GM21619 (cell line): ENCODE data around the gene MCC.

Experiments used
- ATAC-seq: cut with Tn5 transposase; IDR thresholded peaks from one replicate; pipeline ENCODE4 v1.9.1; 2021; ENCODE audit not compliant: unreplicated experiment

MCC gene

DNA sequence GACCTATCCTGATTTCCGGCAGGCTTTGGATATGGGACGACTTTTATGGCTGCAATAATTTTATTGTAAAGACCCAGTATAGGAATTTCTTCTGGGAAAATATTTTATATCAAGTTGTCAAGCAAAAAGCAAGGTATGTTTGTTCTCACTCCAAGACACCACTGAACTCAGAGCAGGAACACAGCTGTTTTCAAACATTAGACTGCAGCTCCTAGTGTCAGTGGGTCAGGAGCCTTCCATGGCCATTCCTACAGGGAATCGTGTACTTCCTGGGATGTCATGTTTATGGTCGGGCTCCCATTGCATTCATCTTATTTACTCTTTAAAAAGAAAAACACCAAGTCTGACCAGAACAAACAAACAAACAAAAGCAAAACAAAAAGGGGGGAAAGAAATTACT lies 278.8 kb downstream of the MCC start:
- ATAC-seq: no peak

DNA sequence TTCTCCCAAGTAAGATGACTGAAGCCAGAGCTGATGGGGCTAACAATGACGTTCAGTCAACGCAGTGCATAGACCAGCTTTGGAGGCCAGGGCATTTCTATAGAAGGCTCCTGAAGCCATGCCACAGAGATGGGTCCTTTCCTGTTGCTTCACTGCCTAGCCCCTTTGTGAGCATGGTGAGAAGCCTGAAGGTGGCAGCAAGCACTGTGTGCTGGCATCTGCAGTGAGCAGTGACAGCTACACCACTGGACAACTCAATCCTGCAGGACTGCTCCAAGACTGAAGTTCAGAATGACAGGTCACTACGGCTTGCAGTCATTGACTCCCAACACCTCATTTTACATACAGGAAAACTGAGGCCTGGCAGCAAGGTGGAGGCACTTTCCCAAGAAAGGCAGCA lies 282.4 kb downstream of the MCC start:
- ATAC-seq: no peak

DNA sequence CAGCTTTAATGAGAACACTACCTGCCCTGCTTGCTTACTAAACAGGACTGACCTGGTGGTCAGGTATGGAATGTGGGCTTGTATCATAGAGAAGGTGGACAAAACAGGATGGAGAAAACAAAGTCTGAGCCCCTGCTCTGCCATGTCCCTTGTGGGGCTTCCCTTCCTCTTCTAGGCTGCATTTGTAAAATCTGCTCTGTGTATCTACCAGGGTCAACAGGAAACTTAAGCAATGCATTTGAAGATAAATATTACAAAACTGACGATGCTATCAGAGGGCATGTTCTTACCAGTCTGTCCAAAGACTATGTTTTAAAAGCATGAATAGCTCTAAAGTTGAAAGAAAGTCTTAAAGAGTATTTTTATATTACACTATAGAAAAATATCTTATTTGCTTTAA lies 282.9 kb downstream of the MCC start:
- no peak for ATAC-seq

DNA sequence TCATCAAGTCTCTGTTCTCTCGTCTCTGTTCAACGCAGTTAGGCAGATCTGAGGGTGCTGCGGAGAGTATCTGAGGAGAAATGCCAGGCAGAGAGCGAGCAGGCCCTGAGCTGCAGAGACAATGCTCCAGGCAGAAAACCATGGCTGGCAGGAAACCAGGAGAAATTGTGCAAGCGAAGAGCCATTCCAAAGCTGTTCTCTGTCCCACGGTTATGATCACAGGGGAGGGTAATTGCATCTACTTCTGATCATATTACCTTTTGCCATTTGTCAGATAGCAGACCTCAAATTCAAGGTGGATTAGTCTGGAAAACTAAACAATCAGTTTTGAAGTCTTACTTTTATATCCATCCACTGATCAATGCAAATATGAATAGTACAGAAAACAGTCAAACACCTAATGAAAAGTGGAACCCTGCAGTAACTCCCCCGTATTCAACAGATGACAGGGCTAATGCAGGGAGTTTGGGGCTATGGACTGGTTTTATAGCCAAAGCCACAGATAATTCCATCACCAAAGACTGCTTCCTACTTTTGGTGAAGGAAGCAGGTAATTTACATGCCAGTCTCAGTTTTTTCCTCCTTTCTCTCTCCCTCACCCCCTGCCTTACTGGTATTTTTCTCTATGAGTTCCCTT lies 283.6 kb downstream of the MCC start:
- no peak for ATAC-seq

DNA sequence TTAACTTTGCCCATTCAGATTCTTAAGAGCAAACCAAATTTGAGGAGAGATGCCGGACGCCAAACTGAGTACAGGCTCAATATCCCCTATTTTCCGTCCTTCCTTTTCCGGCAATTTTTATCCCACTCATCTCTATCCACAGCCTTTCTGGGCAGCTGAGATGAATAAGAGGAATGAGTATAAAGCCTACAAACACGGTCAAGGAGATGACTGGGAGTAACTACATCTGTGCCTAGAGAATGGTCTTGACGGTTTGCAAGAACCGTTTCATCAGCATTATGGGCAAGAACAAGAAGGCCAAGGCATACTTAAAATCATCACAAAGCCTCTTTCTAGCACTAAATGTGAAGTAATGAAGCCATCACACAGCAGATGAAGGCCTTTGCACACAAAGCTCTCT lies 284.3 kb downstream of the MCC start:
- no peak for ATAC-seq

DNA sequence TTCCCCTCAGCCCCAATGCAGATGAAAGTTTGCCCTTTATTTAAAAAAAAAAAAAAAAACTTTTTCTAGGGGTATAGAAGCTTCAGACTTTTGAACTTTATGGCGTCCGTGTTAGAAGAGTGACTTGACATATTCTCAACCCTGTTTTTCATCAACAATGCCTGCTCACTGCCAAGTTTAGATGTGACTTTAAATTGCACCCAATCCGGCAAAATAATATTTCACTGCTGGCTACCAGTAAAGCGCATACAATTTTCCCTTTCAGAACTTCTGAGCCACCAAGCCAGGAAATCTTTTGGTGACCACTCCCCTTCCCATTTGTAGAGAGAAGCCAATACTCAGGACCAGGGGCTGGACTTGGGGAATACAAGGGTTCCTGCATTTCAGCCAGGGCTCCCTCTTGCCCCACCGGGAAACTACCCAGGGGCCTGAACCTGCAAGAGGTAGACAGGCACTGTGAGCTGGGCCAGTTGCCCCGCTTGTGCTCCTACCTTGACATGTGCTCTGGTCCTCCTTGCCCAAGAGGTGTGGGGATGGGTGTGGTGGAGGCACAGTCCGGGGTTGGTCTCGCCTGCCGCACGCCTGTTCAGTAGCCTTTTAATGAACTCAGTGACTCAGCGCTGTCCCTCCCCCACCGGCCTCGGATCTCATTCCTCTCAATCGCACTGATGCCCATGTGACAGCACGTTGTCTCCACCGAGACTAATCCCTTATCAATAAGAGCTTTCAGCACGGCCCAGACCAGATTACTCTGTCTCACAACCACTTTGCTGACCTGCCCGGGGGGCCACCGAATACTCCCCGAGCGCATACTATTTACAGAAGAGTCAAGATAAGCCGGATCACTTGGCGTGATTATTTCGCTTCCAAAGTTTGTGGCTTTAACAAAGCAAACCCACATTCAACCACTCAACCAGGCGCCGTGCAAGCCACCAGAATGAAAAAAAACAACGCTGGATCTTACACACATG lies 285.2 kb downstream of the MCC start:
- ATAC-seq: no peak

DNA sequence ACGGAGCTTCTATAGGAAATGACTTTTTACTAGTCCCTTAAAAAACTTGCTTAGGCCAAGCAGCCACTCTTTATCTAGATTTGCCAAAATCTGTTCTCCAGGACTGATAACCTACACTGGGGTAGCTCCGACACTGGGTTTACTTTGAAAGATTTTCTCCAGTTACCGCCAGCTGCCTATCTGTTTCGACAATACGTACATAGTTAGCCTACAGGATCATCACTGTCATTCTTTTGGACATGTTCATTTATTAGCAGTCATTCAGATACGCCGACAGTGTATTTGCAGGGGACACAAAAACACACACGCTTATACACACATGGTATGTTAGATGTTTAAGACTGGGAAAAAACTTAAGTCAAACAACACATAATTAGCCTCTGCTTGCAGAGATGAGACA lies 286.0 kb downstream of the MCC start:
- ATAC-seq: no peak

DNA sequence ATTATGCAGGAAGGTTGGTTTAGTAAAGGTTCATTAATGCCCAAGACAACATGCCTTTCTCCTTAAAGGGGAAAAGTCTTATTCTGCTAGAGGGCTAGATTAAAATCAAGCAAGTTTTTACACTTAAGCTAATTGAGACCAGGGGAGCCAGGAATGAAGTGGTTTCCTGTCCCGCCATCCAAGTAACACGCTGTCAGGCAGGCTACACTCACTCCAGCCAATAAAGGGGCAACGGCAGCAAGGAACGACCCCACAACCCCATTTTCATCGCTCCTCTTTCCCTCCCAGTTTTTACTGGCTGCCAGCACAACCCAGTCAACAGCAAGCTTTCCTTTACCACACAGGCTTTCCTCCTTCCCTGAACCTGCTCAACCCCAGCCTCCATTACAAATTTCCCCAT lies 286.5 kb downstream of the MCC start:
- no peak for ATAC-seq

DNA sequence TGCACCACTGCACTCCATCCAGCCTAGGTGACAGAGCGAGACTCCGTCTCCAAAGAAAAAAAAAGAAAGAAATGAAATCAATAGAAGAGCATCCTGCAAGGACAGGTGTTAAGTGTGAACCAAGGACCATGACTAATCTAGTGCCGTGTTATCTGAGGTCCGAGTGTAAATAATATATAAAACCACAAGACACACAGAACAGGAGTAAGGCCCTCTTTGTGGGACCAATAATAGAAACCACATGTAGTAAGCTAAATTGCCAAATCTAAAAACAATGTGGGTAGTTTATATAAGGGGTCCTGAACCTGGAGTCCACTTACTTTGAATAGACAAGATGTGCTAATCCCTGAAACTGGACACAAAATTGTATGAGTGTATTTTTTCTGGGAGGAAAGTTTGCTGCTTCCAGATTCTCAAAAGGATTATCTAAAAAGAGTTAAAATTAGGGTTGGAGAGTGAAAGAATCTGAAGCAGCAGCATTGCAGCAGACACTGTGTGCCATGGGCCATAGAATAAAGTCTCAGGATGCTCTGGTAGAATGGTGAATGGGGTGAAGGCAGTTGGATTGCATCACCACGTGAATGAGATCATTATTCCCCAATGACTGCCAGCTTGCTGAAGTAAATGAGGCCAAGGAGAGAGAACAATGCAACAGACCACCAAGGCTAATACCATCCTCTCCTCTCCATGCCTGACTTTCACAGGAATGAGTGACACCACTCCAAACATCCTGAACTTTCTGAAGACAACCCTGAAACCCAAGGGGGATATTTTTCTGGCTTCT lies 288.9 kb downstream of the MCC start:
- no peak for ATAC-seq

DNA sequence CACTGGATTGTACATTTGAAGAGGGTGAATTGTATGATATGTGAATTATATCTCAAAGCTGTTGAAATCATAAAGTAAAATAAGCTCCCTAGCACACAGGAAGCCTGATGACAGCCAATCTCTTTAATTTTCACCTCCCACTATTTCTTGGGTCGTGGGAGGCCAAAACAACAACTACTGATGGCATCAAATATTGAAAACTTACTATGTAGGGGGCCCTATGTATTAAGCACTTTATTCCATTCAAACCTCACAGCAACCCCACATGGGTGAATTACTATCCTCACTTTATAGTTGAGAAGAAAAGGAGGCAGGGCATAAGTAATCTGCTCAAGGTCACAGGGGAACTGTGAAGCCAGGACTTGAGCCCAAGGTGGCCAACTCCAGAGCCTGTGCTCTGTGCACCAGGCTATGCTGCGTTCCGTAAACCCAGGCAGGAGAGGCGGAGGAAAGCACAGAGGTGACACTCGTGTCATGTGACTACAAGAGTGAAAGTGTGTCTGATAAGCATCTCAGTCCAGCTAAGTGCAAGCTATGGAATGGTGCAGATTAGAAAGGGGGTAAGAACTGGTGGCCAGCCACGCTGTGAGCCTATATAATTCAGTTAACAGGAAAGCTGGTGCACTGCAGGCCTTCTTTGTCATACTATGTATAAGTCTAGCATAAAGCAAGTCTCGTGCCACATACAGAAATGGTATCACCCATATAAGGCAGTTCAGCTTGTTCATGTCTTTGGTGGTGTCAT lies 290.6 kb downstream of the MCC start:
- ATAC-seq: no peak

DNA sequence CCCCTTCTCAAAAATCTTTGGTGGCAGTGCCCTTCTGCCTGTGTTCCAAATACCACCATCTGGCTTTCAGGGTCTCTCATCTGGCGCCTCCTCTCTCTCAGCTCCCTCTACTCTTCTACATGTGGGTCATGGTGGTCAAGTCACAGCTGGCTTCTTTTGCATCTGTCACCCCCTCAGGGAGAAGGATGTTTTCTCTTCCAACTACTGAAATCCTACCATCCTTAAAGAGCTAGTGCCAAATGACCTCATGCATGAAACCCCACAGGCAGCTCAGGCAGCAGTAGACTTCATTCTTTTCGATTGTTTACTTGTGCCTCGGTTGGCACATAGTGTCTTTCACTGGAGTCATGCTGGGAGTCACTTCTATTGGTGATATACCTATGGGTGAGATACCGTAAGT lies 292.5 kb downstream of the MCC start:
- ATAC-seq: no peak

DNA sequence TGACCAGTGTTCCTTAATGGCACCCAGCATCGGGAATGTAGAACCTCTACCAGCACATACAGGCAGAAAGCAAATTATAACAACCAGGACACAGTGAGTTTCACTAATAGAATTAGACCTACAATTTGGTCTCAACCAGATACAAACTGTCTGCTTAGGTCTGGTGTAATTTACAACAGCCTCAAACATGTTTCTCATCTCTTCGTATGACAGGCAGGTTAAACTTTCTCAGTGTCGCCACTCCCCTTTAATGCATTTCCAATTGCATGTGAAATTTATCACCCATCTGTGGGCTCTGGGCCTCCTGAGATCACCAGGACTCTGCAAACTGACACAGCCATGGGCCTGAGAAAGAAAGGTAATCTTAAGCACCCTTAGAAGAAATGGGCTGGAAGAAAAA lies 293.0 kb downstream of the MCC start:
- no peak for ATAC-seq

DNA sequence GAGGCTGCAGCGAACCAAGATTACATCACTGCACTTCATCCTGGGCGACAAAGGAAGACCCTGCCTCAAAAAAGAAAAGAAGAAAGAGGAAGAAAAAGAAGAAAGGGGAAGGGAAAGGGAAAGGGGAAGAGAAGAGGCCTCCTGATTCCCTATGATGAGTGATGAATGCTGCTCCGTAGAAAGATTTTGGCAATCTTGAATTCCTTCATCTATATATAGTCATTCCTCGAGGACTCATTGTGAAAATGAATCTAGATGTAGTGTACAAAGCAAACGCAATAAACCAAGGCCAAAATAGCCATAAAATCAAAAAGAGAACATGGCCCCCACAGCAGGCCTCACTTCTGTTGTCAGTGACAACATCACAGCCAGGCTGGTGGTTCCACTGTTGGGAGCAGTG lies 293.7 kb downstream of the MCC start:
- ATAC-seq: no peak

DNA sequence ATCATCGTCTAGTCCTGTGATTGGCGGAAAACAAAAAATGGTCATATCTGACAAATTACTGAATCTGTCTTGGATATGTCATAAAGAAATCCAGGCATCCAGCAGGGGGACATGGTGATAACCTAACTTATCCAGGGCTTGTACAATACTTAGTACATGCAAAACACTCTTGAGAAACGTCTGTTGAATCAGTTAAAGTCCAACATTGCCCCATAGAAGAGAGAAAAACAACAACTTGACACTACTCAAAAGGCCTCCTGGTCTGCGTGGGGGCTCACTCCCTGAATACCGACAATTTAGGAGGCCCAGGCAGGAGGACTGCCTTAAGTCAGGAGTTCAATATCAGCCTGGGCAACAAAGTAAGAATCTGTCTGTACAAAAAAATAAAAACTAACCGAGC lies 294.1 kb downstream of the MCC start:
- ATAC-seq: no peak

DNA sequence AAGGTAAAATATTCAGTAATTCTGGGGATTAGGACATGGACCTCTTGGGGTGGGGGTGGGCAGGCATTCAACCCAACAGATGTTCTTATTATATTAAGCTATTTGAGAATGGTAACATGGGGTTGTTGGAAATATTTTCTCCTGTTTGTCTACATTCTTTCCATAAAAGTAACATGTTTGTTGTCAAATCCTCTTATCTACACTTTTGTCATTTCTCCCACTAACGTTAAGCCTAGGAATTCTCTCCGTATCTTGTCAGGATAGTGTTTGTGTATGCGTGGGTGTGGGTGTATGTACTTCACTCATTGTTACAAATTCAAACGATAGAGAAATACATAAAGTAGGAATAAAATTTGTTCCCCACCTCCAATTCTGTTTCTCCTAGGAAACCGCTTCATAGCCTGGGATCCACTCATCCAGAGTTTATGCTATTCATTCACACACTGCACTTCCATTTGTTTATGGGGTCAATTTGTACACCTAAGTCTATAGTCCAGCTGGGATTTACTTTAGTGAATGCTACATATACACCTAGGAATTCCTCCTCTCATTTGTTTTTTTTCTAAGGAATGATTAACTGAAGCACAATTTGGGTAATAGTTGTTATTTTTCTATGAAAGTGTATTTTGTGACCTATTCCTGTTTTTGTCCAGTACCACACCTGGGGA lies 294.8 kb downstream of the MCC start:
- no peak for ATAC-seq

DNA sequence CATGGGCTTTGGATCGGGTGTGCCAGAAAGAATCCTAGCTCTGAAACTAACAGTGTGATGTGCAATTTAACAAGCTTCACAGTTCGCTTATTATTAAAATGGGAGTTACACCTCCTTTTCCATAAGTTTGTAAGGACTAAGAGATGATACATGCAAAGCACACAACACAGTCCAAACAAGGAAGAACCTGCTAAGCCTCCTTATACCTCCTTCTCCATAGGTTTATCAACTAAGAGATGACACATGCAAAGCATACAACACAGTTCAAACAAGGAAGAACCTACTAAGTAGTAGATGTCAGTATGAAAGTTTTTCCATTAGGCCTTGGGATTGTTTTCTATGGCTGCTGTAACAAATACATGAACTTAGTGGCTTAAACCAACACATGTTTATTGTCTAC lies 295.7 kb downstream of the MCC start:
- ATAC-seq: no peak

DNA sequence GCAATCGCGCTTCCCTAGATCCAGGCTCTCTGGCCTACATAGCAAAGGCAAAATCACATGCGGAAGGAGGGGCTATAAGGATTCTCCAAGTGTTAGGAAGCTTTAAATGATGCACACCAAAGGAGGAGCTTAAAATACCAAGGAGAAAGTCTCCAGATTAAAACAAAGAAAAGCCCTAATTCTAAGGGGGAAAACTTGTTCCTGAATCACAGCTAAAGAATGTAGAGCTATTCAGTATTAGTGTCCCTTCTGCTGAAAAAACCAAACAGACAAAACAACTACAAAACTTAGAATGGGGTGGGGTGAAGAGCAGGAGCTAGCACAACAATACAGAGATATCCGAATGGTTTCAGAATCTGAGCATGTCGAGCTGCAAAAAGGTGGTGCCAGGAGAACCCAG lies 297.9 kb downstream of the MCC start:
- ATAC-seq: no peak

DNA sequence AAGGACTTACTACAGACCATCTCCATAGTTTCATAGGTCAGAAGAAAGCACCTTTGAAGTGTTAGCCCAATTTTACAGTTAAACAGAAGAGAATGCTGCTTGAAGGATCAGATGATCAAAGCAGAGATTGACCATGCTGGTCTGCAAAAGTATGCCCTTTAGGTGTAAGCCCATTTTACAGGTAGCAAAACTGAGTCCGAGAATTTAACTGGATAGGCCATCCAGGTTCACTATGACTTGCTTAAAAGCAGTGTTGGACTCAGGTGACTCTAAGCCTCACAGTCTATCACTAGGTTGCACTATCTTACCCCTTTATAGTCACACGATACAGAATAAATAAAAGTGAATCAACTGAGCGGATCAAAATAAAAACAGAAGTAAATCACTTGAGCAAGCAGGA lies 299.0 kb downstream of the MCC start:
- ATAC-seq: no peak

DNA sequence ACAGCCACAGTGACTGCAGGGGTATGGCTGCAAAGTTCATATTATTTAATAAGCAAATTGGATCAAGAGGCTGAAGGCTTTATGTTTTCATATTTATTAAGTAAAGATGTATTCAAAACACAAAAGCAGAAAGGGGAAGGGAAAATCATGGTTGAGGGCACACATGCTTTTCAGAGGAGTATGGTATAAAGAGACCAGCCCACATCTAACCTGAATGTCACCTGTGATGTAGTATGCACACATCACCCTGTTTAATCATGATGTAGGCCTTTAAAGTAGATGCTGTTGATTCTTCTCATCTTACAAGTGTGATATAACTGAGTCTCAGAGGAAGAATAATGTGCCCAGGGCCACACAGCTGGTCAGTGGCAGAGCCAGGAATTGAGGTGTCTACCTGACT lies 299.8 kb downstream of the MCC start:
- no peak for ATAC-seq

DNA sequence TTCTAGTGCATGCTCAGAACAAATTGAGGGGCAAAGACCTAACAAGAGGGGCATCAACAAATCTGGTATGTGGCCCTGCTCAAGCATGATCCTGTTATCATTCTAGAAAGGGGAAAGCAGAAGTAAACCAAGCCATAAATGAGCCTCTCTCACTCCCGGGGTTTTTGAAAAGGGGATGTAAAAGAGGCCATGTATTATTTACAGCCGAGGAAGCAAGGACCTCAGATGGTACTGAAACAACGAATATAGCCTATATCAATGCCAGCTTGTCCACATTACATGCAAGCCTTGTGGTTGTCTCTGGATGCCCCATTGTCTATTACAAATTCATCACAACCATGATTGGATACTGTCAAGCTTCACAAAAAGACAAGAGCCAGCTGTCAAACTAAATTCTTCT lies 300.3 kb downstream of the MCC start:
- no peak for ATAC-seq

DNA sequence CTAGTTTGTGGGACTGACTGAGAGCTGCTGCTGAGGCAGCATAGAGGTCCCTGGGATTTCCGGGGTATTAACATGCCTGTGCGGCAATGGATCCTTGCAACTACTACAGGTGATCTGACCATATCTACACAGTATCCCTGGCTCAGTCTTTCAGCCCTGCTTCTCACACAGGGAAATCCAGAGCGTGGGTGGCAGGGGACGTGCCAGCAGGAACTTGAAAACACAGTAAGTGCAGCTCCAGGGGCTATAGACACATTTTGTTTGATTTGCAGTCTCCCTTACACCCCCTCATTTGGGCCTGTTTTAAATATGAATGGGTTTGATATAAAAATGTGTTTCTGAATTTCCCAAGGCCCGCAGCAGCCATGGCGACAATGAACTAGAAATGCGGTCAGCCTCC lies 302.2 kb downstream of the MCC start:
- no peak for ATAC-seq
